Measurements from ENCODE around the gene OSBPL2.

Gene OSBPL2

GRCh38 chr20:62200491-62201172, 37.7 kb upstream of the OSBPL2 start:
- no CpG with 5 or more reads among the region's 38 CpGs for WGBS (ENCODE audit: extremely low coverage, insufficient coverage, insufficient read length)
- H3K27me3 ChIP-seq (ENCODE audit: insufficient read depth, low read length), result no peaks in the 10 kb centered on the region

GRCh38 chr20:62201173-62202082, 36.9 kb upstream of the OSBPL2 start:
- no peak overlapping the region for H4K91ac ChIP-seq (ENCODE audit: low read depth, low read length)
- H4K12ac ChIP-seq (ENCODE audit: low read depth, low read length), result no peak overlapping the region
- no peak overlapping the region for H3K23ac ChIP-seq (ENCODE audit: low read length)
- H4K8ac ChIP-seq (ENCODE audit: low read depth, low read length), result no peak overlapping the region
- H3K9ac ChIP-seq (ENCODE audit: low read length), result no peak overlapping the region
- no peak overlapping the region for H3K14ac ChIP-seq (ENCODE audit: low read length)
- H2AFZ ChIP-seq (ENCODE audit: insufficient read depth, low read length, poor library complexity), result no peak overlapping the region
- no peak overlapping the region for H2BK12ac ChIP-seq (ENCODE audit: low read length)
- H3K4me3 ChIP-seq (ENCODE audit: low read depth, low read length), result no peak overlapping the region
- no peaks in the 10 kb centered on the region for H3K79me2 ChIP-seq (ENCODE audit: control insufficient read depth, insufficient read depth, low read length, poor library complexity)
- no peaks in the 10 kb centered on the region for H3K4me1 ChIP-seq (ENCODE audit: control insufficient read depth in 1 of 2, insufficient read depth in 2 of 2, low read length in 2 of 2)
- no peaks in the 10 kb centered on the region for H3K9me3 ChIP-seq (ENCODE audit: insufficient read depth, low read depth, low read length)
- no peak overlapping the region for H2BK5ac ChIP-seq (ENCODE audit: low read depth, low read length, poor library complexity)
- no peak overlapping the region for H2AK5ac ChIP-seq (ENCODE audit: low read length)
- no peak for DNase-seq
- no peak overlapping the region for H3K4ac ChIP-seq (ENCODE audit: low read depth, low read length)
- no peak overlapping the region for H3K18ac ChIP-seq (ENCODE audit: low read length)
- peaks cover 44 to 47% of the 10 kb centered on the region in 2 experiments for H3K36me3 ChIP-seq (ENCODE audit: control insufficient read depth in 1 of 2, insufficient read depth in 2 of 2, low read length in 2 of 2)
- no CpG with 5 or more reads among the region's 38 CpGs for WGBS (ENCODE audit: extremely low coverage, insufficient coverage, insufficient read length)
- no peak overlapping the region for H3K4me2 ChIP-seq (ENCODE audit: low read length)
- no peaks in the 10 kb centered on the region for H3K27me3 ChIP-seq (ENCODE audit: insufficient read depth, low read length)
- no peaks in the 10 kb centered on the region for H3K79me1 ChIP-seq (ENCODE audit: low read length)
- no peak overlapping the region for H3K27ac ChIP-seq (ENCODE audit: low read depth, low read length)
- H2BK120ac ChIP-seq (ENCODE audit: insufficient read depth, low read length, poor library complexity), result no peak overlapping the region

More at GRCh38 chr20:62200491-62201172, 37.7 kb upstream of the OSBPL2 start:
- Histone ChIP-seq H3K23ac (ENCODE audit: low read length) (no peak overlapping the region), H3K4me2 (ENCODE audit: low read length) (no peak overlapping the region), H3K4me3 (ENCODE audit: low read depth, low read length) (no peak overlapping the region), H3K9me3 (ENCODE audit: insufficient read depth, low read depth, low read length) (peaks cover 2% of the 10 kb centered on the region), H3K79me2 (ENCODE audit: control insufficient read depth, insufficient read depth, low read length, poor library complexity) (no peaks in the 10 kb centered on the region), H2BK12ac (ENCODE audit: low read length) (no peak overlapping the region), H3K14ac (ENCODE audit: low read length) (no peak overlapping the region), H2AK5ac (ENCODE audit: low read length) (no peak overlapping the region), H3K18ac (ENCODE audit: low read length) (no peak overlapping the region), H3K4me1 (ENCODE audit: control insufficient read depth in 1 of 2, insufficient read depth in 2 of 2, low read length in 2 of 2) (no peaks in the 10 kb centered on the region), H3K9ac (ENCODE audit: low read length) (no peak overlapping the region), H4K8ac (ENCODE audit: low read depth, low read length) (no peak overlapping the region), H3K79me1 (ENCODE audit: low read length) (no peaks in the 10 kb centered on the region), H2AFZ (ENCODE audit: insufficient read depth, low read length, poor library complexity) (no peak overlapping the region), H3K4ac (ENCODE audit: low read depth, low read length) (no peak overlapping the region), H4K91ac (ENCODE audit: low read depth, low read length) (no peak overlapping the region), H3K36me3 (ENCODE audit: control insufficient read depth in 1 of 2, insufficient read depth in 2 of 2, low read length in 2 of 2) (peaks cover 47 to 50% of the 10 kb centered on the region in 2 experiments), H2BK5ac (ENCODE audit: low read depth, low read length, poor library complexity) (no peak overlapping the region), H4K12ac (ENCODE audit: low read depth, low read length) (no peak overlapping the region), H3K27ac (ENCODE audit: low read depth, low read length) (no peak overlapping the region), H2BK120ac (ENCODE audit: insufficient read depth, low read length, poor library complexity) (no peak overlapping the region)
- DNase-seq, result no peak

GRCh38 chr20:62202083-62202395, 36.3 kb upstream of the OSBPL2 start:
- Histone ChIP-seq H3K4me1 (ENCODE audit: control insufficient read depth in 1 of 2, insufficient read depth in 2 of 2, low read length in 2 of 2) (no peaks in the 10 kb centered on the region), H3K9me3 (ENCODE audit: insufficient read depth, low read depth, low read length) (no peaks in the 10 kb centered on the region), H4K8ac (ENCODE audit: low read depth, low read length) (no peak overlapping the region), H3K4me2 (ENCODE audit: low read length) (no peak overlapping the region), H4K12ac (ENCODE audit: low read depth, low read length) (no peak overlapping the region), H3K36me3 (ENCODE audit: control insufficient read depth in 1 of 2, insufficient read depth in 2 of 2, low read length in 2 of 2) (peaks cover 44 to 47% of the 10 kb centered on the region in 2 experiments), H3K4me3 (ENCODE audit: low read depth, low read length) (no peak overlapping the region), H3K4ac (ENCODE audit: low read depth, low read length) (no peak overlapping the region), H3K23ac (ENCODE audit: low read length) (no peak overlapping the region), H3K79me1 (ENCODE audit: low read length) (no peaks in the 10 kb centered on the region), H3K9ac (ENCODE audit: low read length) (no peak overlapping the region), H4K91ac (ENCODE audit: low read depth, low read length) (no peak overlapping the region), H3K27me3 (ENCODE audit: insufficient read depth, low read length) (no peaks in the 10 kb centered on the region), H3K27ac (ENCODE audit: low read depth, low read length) (no peak overlapping the region), H2AFZ (ENCODE audit: insufficient read depth, low read length, poor library complexity) (no peak overlapping the region), H2AK5ac (ENCODE audit: low read length) (no peak overlapping the region), H3K18ac (ENCODE audit: low read length) (no peak overlapping the region), H2BK12ac (ENCODE audit: low read length) (no peak overlapping the region), H2BK120ac (ENCODE audit: insufficient read depth, low read length, poor library complexity) (no peak overlapping the region), H3K14ac (ENCODE audit: low read length) (no peak overlapping the region), H3K79me2 (ENCODE audit: control insufficient read depth, insufficient read depth, low read length, poor library complexity) (no peaks in the 10 kb centered on the region), H2BK5ac (ENCODE audit: low read depth, low read length, poor library complexity) (no peak overlapping the region)
- no CpG with 5 or more reads among the region's 5 CpGs for WGBS (ENCODE audit: extremely low coverage, insufficient coverage, insufficient read length)
- no peak for DNase-seq

GRCh38 chr20:62202676-62203377, 35.5 kb upstream of the OSBPL2 start:
- Histone ChIP-seq H3K4me2 (ENCODE audit: low read length) (no peak overlapping the region), H3K4me1 (ENCODE audit: control insufficient read depth in 1 of 2, insufficient read depth in 2 of 2, low read length in 2 of 2) (no peaks in the 10 kb centered on the region), H3K36me3 (ENCODE audit: control insufficient read depth in 1 of 2, insufficient read depth in 2 of 2, low read length in 2 of 2) (peaks cover 39 to 43% of the 10 kb centered on the region in 2 experiments), H4K91ac (ENCODE audit: low read depth, low read length) (no peak overlapping the region), H4K8ac (ENCODE audit: low read depth, low read length) (no peak overlapping the region), H2BK120ac (ENCODE audit: insufficient read depth, low read length, poor library complexity) (no peak overlapping the region), H2BK5ac (ENCODE audit: low read depth, low read length, poor library complexity) (no peak overlapping the region), H3K9me3 (ENCODE audit: insufficient read depth, low read depth, low read length) (no peaks in the 10 kb centered on the region), H3K18ac (ENCODE audit: low read length) (no peak overlapping the region), H3K79me2 (ENCODE audit: control insufficient read depth, insufficient read depth, low read length, poor library complexity) (no peaks in the 10 kb centered on the region), H3K4me3 (ENCODE audit: low read depth, low read length) (no peak overlapping the region), H3K9ac (ENCODE audit: low read length) (no peak overlapping the region), H3K4ac (ENCODE audit: low read depth, low read length) (no peak overlapping the region), H4K12ac (ENCODE audit: low read depth, low read length) (no peak overlapping the region), H2AK5ac (ENCODE audit: low read length) (no peak overlapping the region), H2AFZ (ENCODE audit: insufficient read depth, low read length, poor library complexity) (no peak overlapping the region), H3K23ac (ENCODE audit: low read length) (no peak overlapping the region), H3K27me3 (ENCODE audit: insufficient read depth, low read length) (no peaks in the 10 kb centered on the region), H2BK12ac (ENCODE audit: low read length) (no peak overlapping the region), H3K79me1 (ENCODE audit: low read length) (no peaks in the 10 kb centered on the region), H3K14ac (ENCODE audit: low read length) (no peak overlapping the region), H3K27ac (ENCODE audit: low read depth, low read length) (no peak overlapping the region)
- no peak for DNase-seq
- no CpG with 5 or more reads among the region's 23 CpGs for WGBS (ENCODE audit: extremely low coverage, insufficient coverage, insufficient read length)

Measured in trophoblast cell (in vitro differentiated cells and primary cell).